OCI-M2 (cell line): ENCODE measurements around the gene ERFE.

ENCODE experiments used
- DNase-seq: peaks from one replicate; lab custom pipeline; 2025; ENCODE audit not compliant: unreplicated experiment; lab: John Stamatoyannopoulos, UW

ERFE gene

DNA sequence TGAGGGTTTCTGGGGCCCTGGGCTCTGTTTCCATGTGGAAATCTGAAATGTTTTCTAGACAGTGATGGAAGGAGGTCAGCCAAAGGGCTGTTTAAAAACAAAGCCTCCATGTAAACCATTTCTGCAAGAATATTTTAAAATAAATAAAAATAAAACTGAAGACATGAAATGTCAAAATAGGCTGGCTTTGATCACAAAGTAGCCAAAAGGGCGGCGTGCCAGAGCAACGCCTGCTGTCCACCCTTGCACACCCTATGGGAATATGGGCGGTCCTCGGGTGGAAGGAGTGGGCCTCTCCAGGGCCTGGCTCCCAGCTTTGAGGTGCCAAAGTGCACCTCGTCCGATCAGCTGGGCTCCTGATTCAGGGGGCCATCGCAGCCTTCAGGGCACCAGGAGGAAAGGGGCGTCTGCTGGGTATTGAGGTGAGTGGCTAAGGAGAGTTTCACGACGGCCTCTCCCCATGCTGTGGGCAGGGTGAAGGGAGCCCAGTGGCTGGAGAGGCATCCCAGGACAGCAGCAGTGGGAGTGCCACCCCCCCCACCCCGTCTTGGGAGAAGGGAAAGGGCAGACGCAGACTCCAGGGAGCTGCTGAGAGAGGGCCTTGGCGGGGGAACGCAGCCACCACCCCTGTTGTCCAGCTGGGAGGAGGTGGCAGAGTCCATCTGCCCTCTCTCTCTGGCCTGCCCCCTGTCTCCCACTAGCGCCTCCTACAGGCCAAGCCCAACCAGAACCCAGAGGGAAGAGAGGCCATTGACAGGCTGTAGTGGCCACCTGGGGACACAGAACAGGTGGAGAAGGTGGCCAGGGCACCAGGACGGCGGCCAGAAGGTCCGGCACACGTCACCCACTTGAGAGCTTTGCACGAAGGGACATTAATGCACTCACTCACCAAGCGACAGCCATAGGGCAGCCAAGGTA is 5.7 kb upstream of the ERFE start:
- no peak for DNase-seq

DNA sequence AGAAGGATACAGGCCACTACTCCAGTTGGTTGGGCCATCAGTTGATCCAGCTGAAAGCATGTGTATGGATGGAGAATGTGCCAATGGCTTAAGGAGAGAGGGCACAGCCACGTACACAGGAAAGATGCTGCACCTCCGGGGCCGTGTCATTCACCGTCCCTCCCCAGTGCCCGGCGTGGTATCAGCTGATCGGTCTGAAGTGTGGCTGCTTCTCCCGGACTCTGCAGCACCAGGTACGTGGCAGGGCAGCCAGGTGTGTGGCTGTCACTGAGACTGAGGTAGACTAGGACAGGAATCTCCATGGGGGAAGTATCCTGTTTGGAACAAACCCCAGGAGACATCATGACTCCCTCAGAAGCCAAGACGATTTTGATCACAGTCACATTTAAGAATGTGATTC is 4.2 kb upstream of the ERFE start:
- DNase-seq: no peak

DNA sequence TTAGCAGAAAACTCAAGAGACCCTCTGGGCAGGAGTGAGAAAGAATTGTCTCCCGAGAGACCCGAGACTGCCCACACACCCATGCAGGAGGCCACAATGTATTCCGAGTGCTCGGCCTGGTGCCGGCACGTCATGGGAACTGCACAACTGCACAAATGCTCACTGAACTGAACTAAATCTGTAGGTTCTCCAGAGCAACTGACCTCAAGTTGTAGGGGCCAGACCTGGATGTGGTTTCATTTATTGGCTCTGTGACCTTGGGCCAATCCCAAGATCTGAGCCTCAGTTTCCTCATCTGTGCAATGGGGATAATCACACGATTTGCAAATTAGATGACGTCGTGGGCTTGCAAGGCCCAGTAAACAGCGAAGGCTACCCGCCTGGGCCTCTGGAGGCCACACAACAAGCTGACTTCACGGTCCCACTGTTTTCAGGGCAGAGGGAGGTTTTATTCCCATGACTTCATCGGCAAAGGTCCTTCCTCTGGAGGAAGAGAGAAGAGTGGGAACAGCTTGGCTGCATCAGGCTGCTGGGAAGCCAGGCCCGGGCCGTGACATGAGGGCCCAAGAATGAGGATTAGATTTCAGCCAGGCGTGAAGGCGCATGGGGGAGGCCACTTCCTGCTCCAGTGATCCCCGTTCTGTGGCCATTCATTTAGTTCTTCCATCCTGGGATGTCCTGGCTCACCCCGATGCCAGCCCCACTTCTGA is 3.6 kb upstream of the ERFE start:
- DNase-seq: no peak

DNA sequence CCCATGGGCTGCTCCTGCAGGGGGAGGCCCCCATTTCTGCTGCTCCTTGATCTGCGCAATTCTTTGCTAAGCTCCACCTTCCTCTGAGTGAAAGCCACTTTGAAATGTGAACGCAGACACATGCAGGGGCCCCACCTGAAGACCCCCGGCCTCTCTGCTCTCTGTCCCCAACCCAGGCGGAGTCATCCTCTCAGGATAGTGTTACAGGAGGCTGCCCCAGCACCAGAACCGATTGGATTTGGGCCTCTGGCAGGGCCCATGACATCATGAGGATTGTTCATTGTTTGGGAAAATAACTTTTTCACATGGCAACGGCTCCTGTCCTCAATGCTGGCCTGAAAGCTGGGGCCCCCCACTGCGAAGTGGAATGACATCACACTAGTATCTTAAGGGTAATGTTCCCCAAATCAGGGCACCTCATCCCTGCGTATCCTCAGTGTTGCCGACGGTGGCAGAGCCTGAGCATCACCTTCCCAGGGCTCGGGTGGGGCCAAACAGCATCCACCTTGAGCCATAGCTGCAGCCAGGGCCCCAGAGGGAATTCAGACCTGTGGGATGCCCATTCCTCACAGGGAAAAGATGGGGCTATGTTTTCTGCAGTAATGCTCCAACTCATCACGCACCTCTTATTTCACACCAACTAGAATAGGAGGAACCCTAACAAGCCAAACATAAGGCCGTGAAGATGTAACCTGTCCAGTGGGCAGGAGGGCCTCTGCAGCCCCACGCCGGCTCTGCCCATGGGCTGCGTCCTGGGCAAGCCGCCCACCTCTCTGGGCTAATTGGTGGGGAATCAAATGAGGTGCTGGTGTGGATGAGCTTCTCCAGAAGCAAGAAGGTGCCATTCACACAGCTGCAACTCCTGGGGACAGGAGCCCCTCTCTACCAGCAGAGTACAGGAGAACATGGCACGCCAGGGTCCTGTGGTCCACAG is 2.7 kb upstream of the ERFE start:
- no peak for DNase-seq

DNA sequence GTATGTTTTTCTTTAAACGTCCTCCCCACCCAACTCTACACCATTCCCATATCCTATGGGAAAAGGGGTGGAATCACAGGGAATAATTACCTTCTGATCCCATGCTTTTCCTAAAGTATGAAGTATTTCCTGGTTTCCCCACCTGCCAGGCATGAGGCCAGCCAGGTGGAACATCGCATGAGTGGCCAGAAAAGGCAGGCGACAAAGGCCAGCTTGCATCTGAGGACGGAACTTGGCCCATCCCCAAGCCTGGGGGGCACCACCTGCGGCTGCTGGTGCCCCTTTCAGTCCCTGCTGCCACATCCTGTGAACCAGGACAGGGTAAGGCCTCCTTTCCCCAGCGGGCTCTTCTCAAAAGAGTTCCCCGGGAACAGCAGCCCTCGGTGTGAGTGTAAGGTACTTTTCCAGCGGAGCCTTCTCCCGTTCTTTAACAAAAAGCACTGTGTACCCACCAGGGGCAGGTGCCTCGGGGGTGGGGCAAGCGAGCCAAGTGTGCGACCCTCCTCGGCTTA is 1.2 kb upstream of the ERFE start:
- DNase-seq: no peak

DNA sequence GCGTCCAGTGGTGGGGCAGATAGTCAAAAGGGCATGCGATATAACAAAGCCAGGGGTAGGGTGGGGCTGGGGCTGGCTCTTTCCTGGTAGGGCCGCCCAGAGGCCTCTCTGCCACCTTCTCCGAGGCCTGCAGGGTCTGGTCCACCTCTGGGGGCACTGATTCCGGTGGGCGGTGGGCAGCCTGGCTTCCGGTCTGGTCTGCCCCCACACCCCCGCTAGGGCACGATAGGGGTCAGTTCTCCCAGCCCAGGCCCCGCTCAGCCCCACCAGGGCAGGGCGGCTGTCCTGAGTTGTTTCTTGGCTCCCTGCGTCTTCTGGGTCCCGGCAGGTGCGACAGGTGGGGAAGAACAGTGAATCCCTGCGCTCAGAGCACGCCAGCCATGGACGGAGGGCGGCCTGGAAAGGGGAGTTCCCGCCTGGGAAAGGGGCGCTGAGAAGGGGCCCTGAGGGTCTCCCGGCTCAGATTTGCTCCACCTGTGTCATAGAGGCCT is 707 bp upstream of the ERFE start:
- no peak for DNase-seq

DNA sequence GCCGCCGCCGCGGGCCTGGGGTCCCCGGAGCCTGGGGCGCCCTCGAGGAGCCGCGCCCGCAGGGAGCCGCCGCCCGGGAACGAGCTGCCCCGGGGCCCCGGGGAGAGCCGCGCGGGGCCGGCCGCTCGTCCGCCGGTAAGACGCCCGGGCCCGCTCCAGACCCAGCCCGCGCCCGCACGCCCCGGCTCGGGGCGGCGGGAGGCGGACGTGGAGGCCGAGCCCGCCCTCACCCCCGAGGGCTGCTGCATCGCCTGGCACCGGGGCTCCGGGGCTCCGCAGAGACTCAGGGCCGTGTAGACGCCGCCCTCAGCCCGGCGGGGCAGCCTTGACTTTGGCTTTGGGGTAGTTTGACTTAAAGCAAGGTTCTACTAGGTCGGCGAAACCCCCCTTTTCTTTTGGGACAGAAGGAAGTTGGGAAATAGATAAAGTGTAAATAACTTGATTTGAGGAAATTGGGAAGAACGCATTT is 335 bp downstream of the ERFE start:
- DNase-seq: no peak

DNA sequence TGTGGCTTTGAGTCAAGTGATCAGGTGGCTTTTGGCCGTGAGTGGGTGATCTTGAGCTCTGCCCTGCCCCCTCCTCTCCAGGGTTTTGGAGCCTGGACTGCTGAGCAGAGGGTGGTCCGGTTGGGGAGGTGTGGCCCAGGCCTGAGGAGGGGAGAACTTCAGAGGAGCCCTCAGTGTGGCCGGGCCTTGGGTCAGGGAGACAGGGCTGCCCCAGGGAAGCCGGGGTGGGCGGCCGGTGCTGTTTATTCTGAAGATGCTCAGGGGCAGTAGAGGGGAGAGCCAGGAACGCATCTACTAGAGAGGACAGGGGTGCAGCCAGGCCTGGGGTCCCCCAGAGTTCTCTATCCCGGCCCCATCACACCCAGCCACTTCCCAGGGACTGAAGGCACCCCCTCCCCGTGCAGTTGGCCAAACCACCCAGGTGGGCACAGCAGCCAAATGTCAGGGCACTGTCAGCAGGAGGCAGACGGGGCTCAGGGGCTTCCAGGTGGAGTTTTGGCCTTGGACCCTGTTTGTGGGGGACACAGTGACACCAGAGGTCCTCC is 963 bp downstream of the ERFE start:
- no peak for DNase-seq

DNA sequence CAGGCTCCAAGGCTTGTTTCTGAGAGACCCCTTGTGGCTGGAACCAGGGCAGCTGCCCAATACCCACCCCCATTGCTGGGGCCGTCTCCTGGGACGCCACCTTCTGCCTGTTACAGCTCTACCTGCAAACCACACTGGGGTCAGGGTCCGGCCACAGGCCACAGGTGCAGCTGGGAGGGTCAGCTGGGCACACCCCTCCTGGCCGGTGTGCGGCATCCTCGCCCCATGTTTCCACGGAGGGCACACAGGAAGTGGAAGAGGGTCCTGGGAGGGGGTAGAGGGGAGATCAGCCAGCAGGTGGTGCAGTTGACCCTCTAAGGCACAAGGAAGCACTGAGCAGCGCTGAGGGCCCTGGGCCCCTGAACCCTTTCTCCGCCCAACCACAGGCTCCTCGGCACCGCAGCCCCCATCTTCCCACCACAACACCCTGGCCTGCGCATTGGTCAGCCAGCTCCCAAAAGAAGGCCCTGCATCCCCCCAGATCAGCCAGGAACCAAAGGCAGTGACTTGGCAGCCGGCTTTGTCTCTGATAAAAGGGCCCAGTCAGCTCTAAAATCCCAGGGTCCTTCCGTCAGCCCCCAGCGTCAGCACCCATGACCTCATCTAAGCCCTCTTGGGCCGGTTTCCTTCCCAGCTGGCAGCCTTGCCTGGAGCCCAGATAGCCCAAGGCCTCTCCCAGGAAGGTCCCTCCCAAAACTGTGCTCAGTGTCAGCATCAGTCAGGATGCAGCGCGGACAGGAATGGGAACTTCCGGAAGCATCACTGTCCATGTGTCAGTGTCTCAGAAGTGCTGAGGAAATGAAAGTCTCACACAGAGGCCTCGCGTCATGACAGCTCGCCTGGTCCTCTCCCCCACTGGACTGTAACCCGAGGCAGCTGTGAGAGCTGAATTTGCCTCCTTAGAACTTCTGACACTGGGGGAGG is 1.7 kb downstream of the ERFE start:
- no peak for DNase-seq

DNA sequence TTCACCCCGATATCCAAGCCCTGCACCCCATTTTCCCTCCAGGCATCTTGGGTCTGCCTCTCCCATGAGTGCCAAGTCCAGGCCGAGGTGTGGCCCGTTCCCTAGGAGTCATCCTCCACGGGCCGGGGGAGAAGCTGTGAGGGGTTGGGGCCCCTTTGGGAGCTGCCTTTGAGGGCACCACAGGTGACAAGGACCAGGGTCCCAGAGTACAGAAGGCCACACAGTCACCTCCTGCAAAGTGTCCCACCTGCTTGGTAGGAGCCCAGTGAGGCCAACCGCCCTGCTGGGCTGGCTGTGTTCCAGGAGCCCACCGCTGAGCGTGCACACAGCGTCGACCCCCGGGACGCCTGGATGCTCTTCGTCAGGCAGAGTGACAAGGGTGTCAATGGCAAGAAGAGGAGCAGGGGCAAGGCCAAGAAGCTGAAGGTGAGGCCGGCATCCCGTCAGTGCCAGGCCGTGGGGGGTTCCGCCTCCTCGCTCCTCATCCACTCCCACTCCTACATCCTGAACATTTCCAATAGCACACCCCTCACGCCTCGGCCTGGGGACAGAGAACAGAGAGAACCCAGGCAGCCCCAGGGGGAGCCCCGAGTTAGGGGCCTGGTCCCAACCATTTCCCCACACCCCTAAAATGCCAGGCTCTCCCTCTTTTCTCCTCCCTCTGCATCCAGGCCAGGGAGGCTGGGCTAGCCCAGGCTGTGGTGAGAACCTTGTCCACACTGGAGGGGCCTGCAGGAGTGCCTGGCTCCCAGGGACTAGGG is 2.7 kb downstream of the ERFE start:
- DNase-seq: no peak

DNA sequence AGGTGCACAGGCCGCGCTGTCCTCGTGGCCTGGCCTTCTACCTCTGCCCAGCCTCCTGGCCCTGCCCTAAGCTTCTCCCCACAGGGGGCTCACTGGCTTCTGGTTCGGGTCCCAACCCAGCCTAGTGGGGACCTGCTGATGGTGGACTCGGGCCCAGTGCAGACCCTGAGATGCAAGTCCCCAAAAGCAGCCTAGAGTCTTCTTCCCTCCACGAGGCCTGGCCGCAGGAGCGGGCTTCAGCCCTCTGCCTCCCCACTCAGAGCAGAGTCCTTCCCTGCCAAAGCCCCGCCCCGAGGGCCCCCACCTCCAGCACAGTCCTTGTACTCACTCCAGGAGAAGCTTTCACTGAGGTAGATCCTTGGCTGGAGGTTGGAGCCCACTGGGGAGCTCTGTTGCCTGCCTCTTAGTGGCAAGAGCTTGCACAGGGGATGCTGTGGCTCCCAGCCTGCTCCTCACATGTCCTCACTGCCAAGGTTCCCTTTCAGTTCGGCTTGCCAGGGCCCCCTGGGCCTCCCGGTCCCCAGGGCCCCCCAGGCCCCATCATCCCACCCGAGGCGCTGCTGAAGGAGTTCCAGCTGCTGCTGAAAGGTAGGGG is 3.6 kb downstream of the ERFE start:
- no peak for DNase-seq

DNA sequence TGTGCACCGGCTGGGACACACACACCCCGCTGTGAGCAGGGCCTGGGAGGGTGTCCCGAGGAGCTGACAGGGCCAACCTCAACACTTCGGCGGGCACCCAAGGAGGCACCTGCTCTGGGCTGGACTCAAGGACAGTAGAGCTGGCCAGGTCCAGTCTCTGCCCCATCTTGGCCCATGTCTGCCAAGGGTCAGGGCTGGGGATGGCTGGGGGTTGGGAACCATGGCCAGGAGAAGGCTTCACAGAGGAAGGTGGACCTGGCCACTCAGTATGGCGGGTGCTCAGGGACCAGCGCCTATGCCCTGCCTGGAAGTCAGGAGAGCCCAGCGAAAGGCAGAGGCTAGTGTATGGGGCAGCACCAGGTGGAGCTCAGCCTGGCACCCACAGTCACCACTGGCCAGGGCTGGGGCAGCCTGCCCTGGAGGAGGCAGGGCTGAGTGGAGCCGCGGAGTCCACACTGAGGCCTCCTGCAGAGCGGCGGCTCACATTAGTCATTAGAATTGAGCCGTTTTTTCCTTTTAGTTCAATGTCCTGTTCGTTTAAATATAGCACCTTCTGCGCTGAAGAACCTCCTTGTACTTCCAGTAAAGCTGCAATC is 4.2 kb downstream of the ERFE start:
- no peak for DNase-seq

DNA sequence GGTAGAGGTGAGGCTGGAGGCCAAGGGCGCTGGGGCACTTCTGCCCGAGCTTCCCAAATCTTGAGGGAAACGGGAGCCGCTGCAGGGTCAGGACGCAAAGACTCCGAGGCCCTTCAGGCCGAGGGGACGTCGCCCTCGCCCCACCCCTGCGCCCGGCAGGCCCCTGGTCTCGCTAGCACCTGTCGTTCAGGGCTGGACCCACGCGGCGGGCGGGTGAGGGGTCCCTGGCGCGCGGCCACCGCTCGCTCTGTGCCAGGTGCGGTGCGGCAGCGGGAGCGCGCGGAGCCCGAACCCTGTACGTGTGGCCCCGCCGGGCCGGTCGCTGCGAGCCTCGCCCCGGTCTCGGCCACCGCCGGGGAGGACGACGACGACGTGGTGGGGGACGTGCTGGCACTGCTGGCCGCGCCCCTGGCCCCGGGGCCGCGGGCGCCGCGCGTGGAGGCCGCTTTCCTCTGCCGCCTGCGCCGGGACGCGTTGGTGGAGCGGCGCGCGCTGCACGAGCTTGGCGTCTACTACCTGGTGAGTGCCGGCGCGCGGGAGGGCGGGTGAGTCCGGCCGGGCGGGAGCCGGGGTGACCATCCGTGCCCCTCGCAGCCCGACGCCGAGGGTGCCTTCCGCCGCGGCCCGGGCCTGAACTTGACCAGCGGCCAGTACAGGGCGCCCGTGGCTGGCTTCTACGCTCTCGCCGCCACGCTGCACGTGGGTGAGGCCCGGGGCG is 4.9 kb downstream of the ERFE start:
- DNase-seq: no peak

DNA sequence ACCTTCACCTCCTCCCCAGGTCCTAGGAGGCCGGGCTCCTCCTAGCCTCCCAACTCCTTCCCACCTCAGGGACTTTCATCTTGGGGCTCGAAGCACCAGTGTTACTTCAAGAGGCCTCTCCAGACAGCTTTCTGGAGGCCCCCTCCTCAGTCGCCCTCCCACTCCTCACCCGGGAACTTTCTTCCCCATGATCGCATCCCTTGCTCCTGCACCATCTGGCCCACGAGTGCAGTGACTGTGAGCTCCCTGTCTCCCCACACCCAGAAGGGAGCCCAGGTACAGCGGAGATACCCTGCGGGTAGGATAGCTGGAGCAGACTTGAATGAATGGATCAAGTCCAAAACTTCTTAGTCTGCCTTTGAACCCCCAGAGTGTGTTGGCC is 6.1 kb downstream of the ERFE start:
- DNase-seq: no peak

DNA sequence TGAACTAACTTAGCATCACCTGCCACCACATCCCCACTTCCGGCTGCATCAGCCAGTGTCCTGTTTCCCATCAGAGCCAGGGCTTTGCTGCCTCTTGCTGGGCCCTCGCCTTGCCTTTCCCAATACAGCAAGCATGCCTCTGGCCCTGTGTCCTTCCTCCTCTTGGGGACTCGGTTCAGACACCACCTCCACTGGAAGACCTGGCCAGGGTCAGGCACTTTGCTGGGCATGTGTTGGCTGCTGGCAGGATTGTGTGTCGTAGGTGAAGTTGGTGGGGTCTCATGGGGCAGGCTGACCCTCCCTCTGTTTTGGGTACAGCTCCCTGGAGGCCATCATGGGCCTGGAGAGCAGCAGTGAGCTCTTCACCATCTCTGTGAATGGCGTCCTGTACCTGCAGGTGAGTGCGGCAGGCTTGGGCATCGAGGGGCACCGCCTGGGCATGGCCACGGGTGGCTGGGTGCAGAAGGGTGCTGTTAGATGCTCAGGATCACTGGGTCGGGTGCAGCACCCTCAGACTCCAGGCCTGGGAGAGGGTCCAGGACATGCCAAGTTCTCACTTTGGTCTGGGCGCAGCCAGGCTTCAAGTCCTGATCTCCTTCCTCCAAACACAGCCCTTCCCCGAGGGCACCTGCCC is 6.6 kb downstream of the ERFE start:
- no peak for DNase-seq

DNA sequence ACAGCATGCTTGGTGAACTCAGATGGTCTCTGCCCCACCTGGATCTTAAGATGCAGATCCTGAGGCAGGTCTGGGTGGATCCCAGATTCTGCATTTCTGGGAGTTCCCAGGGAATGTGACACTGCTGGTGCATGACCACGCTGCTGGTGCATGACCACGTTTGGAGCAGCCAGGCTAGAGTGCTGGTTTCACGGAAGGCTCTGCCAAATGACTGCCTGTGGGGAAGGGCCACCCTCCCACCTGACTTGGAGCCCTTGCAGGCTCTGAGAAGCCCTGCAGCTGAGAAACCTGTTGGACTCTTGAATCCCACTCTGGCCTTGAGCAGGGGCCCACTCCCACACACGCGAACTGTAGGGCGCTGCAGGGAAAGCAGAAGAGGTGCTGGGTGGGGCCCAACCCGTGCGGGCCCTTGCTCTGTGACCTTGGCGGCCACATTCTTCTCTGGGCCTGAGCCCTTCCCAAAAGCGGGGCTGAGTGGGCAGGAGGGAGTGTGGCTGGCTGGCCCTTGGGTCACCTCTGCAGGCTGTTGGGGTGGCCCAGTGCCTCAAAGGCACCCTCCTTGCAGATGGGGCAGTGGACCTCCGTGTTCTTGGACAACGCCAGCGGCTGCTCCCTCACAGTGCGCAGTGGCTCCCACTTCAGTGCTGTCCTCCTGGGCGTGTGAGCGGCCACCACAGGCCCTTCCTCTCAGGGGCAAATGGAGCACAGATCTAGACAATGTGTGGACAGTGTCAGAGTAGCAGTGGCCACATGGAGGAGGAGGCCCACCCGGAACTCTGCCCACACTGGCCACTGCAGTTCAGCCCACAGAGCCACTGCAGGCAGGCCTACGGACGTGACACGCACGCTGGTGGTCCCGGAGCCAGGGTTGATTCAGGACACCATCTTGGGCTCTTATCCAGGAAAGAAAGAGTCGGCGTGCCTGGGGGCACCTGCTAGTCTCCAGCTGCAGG is 7.9 kb downstream of the ERFE start:
- DNase-seq: no peak
